Ishikawa (cell line): ENCODE results near the gene NGFR.

Experiments
- FOXM1 ChIP-seq: IDR thresholded peaks from 2 replicates; pipeline ENCODE4 v1.6.1; 2012; ENCODE audit warnings: low read depth, borderline replicate concordance
- TEAD4 ChIP-seq: IDR thresholded peaks from 2 replicates; pipeline ENCODE4 v1.6.1; 2012
- TF ChIP-seq, protein P1 (sequence below): IDR thresholded peaks from 2 replicates; pipeline ENCODE4 v1.6.1; 2012

DNA sequence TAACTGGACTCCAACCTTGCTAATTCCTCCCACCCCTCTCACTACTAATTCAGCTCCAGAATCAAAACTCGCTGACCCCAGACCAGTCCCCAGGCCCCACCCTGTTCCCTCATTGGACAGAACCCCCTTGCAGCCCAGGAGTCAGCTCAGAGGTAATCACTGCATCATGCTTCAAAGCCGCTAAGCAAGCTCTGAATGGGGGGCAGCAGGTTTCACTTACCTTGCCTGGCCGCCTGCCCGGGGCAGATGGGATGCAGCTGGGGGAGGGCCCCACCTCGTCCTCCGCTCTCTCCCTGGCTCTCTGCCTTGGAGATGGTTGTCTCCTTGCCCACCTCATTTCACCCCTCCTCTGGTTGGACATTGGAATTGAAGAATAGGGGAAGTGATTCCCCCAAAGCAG, 4.8 kb upstream of the NGFR start:
- no peak for TF ChIP-seq TEAD4
- TF ChIP-seq FOXM1 = no peak
- TF ChIP-seq, protein P1, sequence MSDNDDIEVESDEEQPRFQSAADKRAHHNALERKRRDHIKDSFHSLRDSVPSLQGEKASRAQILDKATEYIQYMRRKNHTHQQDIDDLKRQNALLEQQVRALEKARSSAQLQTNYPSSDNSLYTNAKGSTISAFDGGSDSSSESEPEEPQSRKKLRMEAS = no peak
